ENCODE data around the gene CCDC183. TPM values are rescaled to one million over a fixed set of nuclear protein-coding genes. Genes with fewer than 3 reads are reported as not detected.

Gene CCDC183
- total RNA-seq, 8 experiments from 2014 or later: 0.61 to 3.3 (median 2.5) TPM

DNA sequence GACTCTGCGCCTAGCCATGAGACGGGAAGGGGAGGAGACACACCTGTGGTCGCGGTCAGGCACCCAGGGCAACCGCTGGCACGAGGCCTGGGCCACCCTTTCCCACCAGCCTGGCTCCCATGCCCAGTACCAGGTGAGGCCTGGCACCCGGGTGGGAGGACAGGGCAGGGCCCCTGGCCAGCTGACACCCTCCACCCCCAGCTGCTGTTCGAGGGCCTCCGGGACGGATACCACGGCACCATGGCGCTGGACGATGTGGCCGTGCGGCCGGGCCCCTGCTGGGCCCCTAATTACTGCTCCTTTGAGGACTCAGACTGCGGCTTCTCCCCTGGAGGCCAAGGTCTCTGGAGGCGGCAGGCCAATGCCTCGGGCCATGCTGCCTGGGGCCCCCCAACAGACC lies 61.0 kb downstream of the CCDC183 start:
- in situ Hi-C loops (cut with MboI; ENCODE audit: low pct_unique_long_range_greater_than_20kb in 2 of 9, low sequenced_read_pairs in 9 of 9, unreplicated experiment in 9 of 9): no loop called here
- no peak for ATAC-seq (replicated peaks in 6 of 8)
- H3K4me1 ChIP-seq (replicated peaks in 1 of 2): no peaks in the 10 kb centered on the region
- H3K27ac ChIP-seq: peak overlapping the region in 1 of 2 donors; percentile 27
- 100% methylated on average over 2 of the region's 19 CpGs; no CpG with 5 or more reads in 9 of the 10 experiments for WGBS, 10 experiments
- H3K4me3 ChIP-seq: no peak overlapping the region

Other genes with a start within 250 kb of the CCDC183 start
- 10 to 100 TPM in 3 of 8 experiments, 1 to 10 TPM in 1, under 1 TPM in 4; 0.50 to 21.9 (median 4.7) TPM for gene EGFL7, start 133.4 kb upstream of the CCDC183 start, total RNA-seq
- gene AGPAT2, start 108.9 kb upstream of the CCDC183 start, total RNA-seq: 10 to 100 TPM in 2 of 8 experiments, 1 to 10 TPM in 6; 1.5 to 19.7 (median 4.6) TPM
- gene DIPK1B, start 83.8 kb upstream of the CCDC183 start, total RNA-seq: 10 to 100 TPM in 6 of 8 experiments, 1 to 10 TPM in 1, under 1 TPM in 1; 0.92 to 44.3 (median 27.8) TPM
- gene LCN10, start 53.4 kb upstream of the CCDC183 start, total RNA-seq: 1 to 10 TPM in 1 of 8 experiments, under 1 TPM in 7; 0.05 to 1.7 (median 0.38) TPM
- gene LCN6, start 47.8 kb upstream of the CCDC183 start, total RNA-seq: under 1 TPM in 2 of 8 experiments, not detected in 6; 0.41 to 0.76 TPM
- under 1 TPM in 4 of 8 experiments, not detected in 4; 0.08 to 0.43 (median 0.22) TPM for gene LCN8, start 38.1 kb upstream of the CCDC183 start, total RNA-seq
- under 1 TPM in 5 of 8 experiments, not detected in 3; 0.21 to 0.43 (median 0.23) TPM for gene LCN15, start 31.8 kb upstream of the CCDC183 start, total RNA-seq
- 10 to 100 TPM; 21.7 to 92.7 (median 39.5) TPM for gene TMEM141, start 5.0 kb upstream of the CCDC183 start, total RNA-seq
- 10 to 100 TPM; 33.8 to 83.5 (median 39.5) TPM for gene RABL6, start 11.6 kb downstream of the CCDC183 start, total RNA-seq
- gene AJM1, start 46.1 kb downstream of the CCDC183 start, total RNA-seq: 1 to 10 TPM; 1.2 to 5.5 (median 2.6) TPM
- 100 to 1,000 TPM; 134 to 366 (median 259) TPM for gene PHPT1, start 53.1 kb downstream of the CCDC183 start, total RNA-seq
- 10 to 100 TPM in 1 of 8 experiments, 1 to 10 TPM in 7; 1.5 to 10.3 (median 4.7) TPM for gene MAMDC4, start 56.0 kb downstream of the CCDC183 start, total RNA-seq
- gene EDF1, start 70.0 kb downstream of the CCDC183 start, total RNA-seq: 100 to 1,000 TPM; 506 to 905 (median 719) TPM
- gene TRAF2, start 90.2 kb downstream of the CCDC183 start, total RNA-seq: 10 to 100 TPM in 4 of 8 experiments, 1 to 10 TPM in 4; 6.8 to 18.4 (median 10.0) TPM
- gene FBXW5, start 148.4 kb downstream of the CCDC183 start, total RNA-seq: 100 to 1,000 TPM in 1 of 8 experiments, 10 to 100 TPM in 7; 34.1 to 115 (median 45.3) TPM
- 1 to 10 TPM in 5 of 8 experiments, under 1 TPM in 1, not detected in 2; 0.71 to 2.7 (median 1.4) TPM for gene C8G, start 148.9 kb downstream of the CCDC183 start, total RNA-seq
- 1 to 10 TPM in 5 of 8 experiments, under 1 TPM in 3; 0.38 to 4.3 (median 1.2) TPM for gene LCN12, start 155.9 kb downstream of the CCDC183 start, total RNA-seq
- 100 to 1,000 TPM in 2 of 8 experiments, 10 to 100 TPM in 2, 1 to 10 TPM in 4; 1.2 to 273 (median 12.3) TPM for gene PTGDS, start 181.2 kb downstream of the CCDC183 start, total RNA-seq
- gene LCNL1, start 186.7 kb downstream of the CCDC183 start, total RNA-seq: 1 to 10 TPM in 1 of 8 experiments, under 1 TPM in 7; 0.11 to 1.3 (median 0.73) TPM
- 10 to 100 TPM; 23.4 to 38.4 (median 27.5) TPM for gene PAXX, start 196.1 kb downstream of the CCDC183 start, total RNA-seq
- gene CLIC3, start 200.2 kb downstream of the CCDC183 start, total RNA-seq: 1 to 10 TPM in 1 of 8 experiments, under 1 TPM in 3, not detected in 4; 0.29 to 8.3 (median 0.47) TPM
- 10 to 100 TPM in 7 of 8 experiments, 1 to 10 TPM in 1; 8.1 to 27.9 (median 18.0) TPM for gene ABCA2, start 231.9 kb downstream of the CCDC183 start, total RNA-seq
- 1 to 10 TPM in 1 of 8 experiments, under 1 TPM in 6, not detected in 1; 0.08 to 1.0 (median 0.25) TPM for gene FUT7, start 235.8 kb downstream of the CCDC183 start, total RNA-seq
- 10 to 100 TPM; 19.0 to 61.7 (median 30.5) TPM for gene NPDC1, start 249.8 kb downstream of the CCDC183 start, total RNA-seq